B cell (primary cell): ENCODE results near the gene EXOC3L1. TPM values are rescaled to one million over a fixed set of nuclear protein-coding genes. Genes with fewer than 3 reads are reported as not detected.

ENCODE experiments used
- ATAC-seq: fragments of 200-7000 bp; cut with Tn5 transposase; one replicate; pipeline ENCODE4 v1.10.0; 2021; ENCODE audit warnings: low read depth, mild to moderate bottlenecking, moderate number of reproducible peaks, moderate library complexity
- CTCF ChIA-PET: fragments of 350-600 bp; sonication (Branson Sonifier 250); formaldehyde crosslinking; loops from one replicate; lab custom pipeline; 2021; ENCODE audit warnings: antibody characterized with exemption, inconsistent platforms; lab: Charles Lee
- POLR2A ChIA-PET: fragments of 350-600 bp; sonication (Branson Sonifier 250); formaldehyde crosslinking; loops from one replicate; lab custom pipeline; 2021; ENCODE audit warnings: antibody characterized with exemption; lab: Charles Lee
- DNase-seq: peaks from one replicate; pipeline ENCODE4 v3.0.0; 2013
- H2AFZ ChIP-seq: 2 replicates; pipeline ENCODE4 v1.6.1; 2012; ENCODE audit warnings: mild to moderate bottlenecking, low read depth, low read length; ENCODE audit not compliant: insufficient read depth, poor library complexity, severe bottlenecking
- H3K27ac ChIP-seq, 2 donors: 1 replicate in 1 of 2; 2 replicates in 1 of 2; pipeline ENCODE4 v1.5.1; 2012 to 2013; ENCODE audit warnings: low read length in 2 of 2, mild to moderate bottlenecking in 2 of 2, moderate library complexity in 1 of 2
- H3K27me3 ChIP-seq, 4 experiments: fragments of 200-600 bp in 1 of 4; sonication (generic) in 1 of 4; replicated peaks in 1 of 4; 1 replicate in 2 of 4; 2 replicates in 2 of 4; pipeline versions ENCODE4 v1.6.1 to v1.7.0; 2013 to 2016; ENCODE audit warnings: low read length in 3 of 4, mild to moderate bottlenecking in 2 of 4, mixed read lengths in 1 of 4, moderate library complexity in 1 of 4; ENCODE audit not compliant: insufficient read depth in 4 of 4, control insufficient read depth in 3 of 4; ENCODE audit errors: control extremely low read depth in 1 of 4
- H3K36me3 ChIP-seq, 2 experiments: replicated peaks in 1 of 2; 1 replicate in 1 of 2; 2 replicates in 1 of 2; pipeline versions ENCODE4 v1.6.1 to v1.7.1; 2013; ENCODE audit warnings: low read length in 1 of 2; ENCODE audit not compliant: insufficient read depth in 2 of 2, control insufficient read depth in 1 of 2; ENCODE audit errors: control extremely low read depth in 1 of 2, extremely low read depth in 1 of 2
- H3K4me1 ChIP-seq, 2 donors: fragments of 200-600 bp in 1 of 2; sonication (generic) in 1 of 2; 1 replicate in 1 of 2; 2 replicates in 1 of 2; pipeline versions ENCODE4 v1.5.1 to v1.6.1; 2013 to 2017; ENCODE audit warnings: low read length in 2 of 2; ENCODE audit not compliant: control insufficient read depth in 2 of 2, insufficient read depth in 2 of 2
- H3K4me2 ChIP-seq: replicated peaks from 2 replicates; pipeline ENCODE3; 2012; ENCODE audit warnings: mild to moderate bottlenecking, low read depth, low read length; ENCODE audit not compliant: poor library complexity, severe bottlenecking
- H3K4me3 ChIP-seq, 5 experiments: fragments of 200-600 bp in 1 of 5; sonication (generic) in 1 of 5; 1 replicate in 3 of 5; 2 replicates in 2 of 5; pipeline versions ENCODE4 v1.5.1 to v1.7.0; 2011 to 2016; ENCODE audit warnings: low read length in 4 of 5, mild to moderate bottlenecking in 4 of 5, low read depth in 2 of 5, control low read depth in 1 of 5, moderate library complexity in 1 of 5; ENCODE audit not compliant: insufficient read depth in 1 of 5; ENCODE audit errors: control extremely low read depth in 1 of 5, extremely low read depth in 1 of 5
- H3K79me2 ChIP-seq: fragments of 200-600 bp; sonication (generic); one replicate; pipeline ENCODE4 v1.6.0; 2016; ENCODE audit warnings: low read length; ENCODE audit not compliant: control insufficient read depth, insufficient read depth
- H3K9ac ChIP-seq: fragments of 200-600 bp; sonication (generic); 2 replicates; pipeline ENCODE4 v1.6.1; 2017; ENCODE audit warnings: mild to moderate bottlenecking, low read length, moderate library complexity
- H3K9me3 ChIP-seq, 3 donors: one replicate each; pipeline versions ENCODE4 v1.6.1 to v1.7.1; 2013; ENCODE audit warnings: low read length in 2 of 3; ENCODE audit not compliant: control insufficient read depth in 2 of 3, insufficient read depth in 1 of 3; ENCODE audit errors: control extremely low read depth in 1 of 3
- H4K20me1 ChIP-seq: 2 replicates; pipeline ENCODE4 v1.6.0; 2012; ENCODE audit warnings: mild to moderate bottlenecking, low read length; ENCODE audit not compliant: insufficient read depth, control insufficient read depth, poor library complexity, severe bottlenecking
- H3K27ac Mint-ChIP-seq: one replicate; pipeline ENCODE4 v1.8.0; 2021; ENCODE audit warnings: mixed read lengths
- H3K27me3 Mint-ChIP-seq: one replicate; pipeline ENCODE4 v1.8.0; 2021; ENCODE audit warnings: mixed read lengths
- H3K4me1 Mint-ChIP-seq: one replicate; pipeline ENCODE4 v1.8.0; 2021; ENCODE audit warnings: mixed read lengths
- H3K4me3 Mint-ChIP-seq: one replicate; pipeline ENCODE4 v1.8.0; 2021; ENCODE audit warnings: mixed read lengths
- H3K9me3 Mint-ChIP-seq: one replicate; pipeline ENCODE4 v1.8.0; 2022; ENCODE audit warnings: mixed read lengths; ENCODE audit not compliant: insufficient read depth
- CTCF ChIP-seq: fragments of 200-600 bp; IDR thresholded peaks from one replicate; pipeline ENCODE4 v1.8.0; 2022; ENCODE audit warnings: antibody characterized with exemption, mild to moderate bottlenecking
- EZH2 ChIP-seq: IDR thresholded peaks from 2 replicates; pipeline ENCODE4 v1.6.1; 2012; ENCODE audit warnings: borderline replicate concordance, low read depth, mild to moderate bottlenecking, moderate library complexity, low read length; ENCODE audit not compliant: insufficient read depth, poor library complexity, severe bottlenecking
- WGBS: methylation state at CpG from one replicate; pipeline ENCODE4 v1.1.5; 2013; ENCODE audit warnings: missing lambda C conversion rate; ENCODE audit not compliant: insufficient coverage; 5-methylcytosine and 5-hydroxymethylcytosine counted together
- intact Hi-C: fragments of 100-400 bp; cut with micrococcal nuclease; formaldehyde crosslinking; loops from one replicate; pipeline ENCODE4 v1.10.0; 2022
- polyA plus RNA-seq: library from polyadenylated mRNA; depleted of rRNA; stranded (reverse); fragments of >200 nt; gene quantifications from 2 replicates; pipeline ENCODE4 v1.2.3, GENCODE V29; 2012
- total RNA-seq, 2 donors: library from RNA; stranded (reverse); fragments of 120-200 nt in 1 of 2; gene quantifications; 1 replicate in 1 of 2; 2 replicates in 1 of 2; pipeline versions ENCODE4 v1.2.3 to v1.2.4, GENCODE V29; 2013 to 2022

The EXOC3L1 gene
- total and polyA plus RNA-seq, 2 donors (not counting 1 experiment from before 2014, with no cell fraction given) = not detected

GRCh38 chr16:67184453-67184994, 5.4 kb downstream of the EXOC3L1 start:
- TF ChIP-seq EZH2 (no peak), CTCF (no peak)
- Mint-ChIP-seq H3K27ac (peak overlapping the region; percentile 50), H3K4me1 (peaks cover 13% of the 10 kb centered on the region), H3K9me3 (no peaks in the 10 kb centered on the region), H3K27me3 (peaks cover 11% of the 10 kb centered on the region), H3K4me3 (peak overlapping the region; percentile 93)
- Histone ChIP-seq H3K27me3 (peaks cover 0 to 34% (median 6%) of the 10 kb centered on the region in 4 experiments), H2AFZ (peak overlapping the region; percentile 88), H3K9ac (peak overlapping the region; percentile 86), H3K27ac (no peak overlapping the region), H3K9me3 (peaks cover 0 to 3% (median 0%) of the 10 kb centered on the region in 3 donors), H3K4me1 (peaks cover 20 to 22% of the 10 kb centered on the region in 2 donors), H3K79me2 (no peaks in the 10 kb centered on the region), H3K4me3 (peak overlapping the region in 4 of 5 experiments; percentile 66 to 95 (median 72)), H3K36me3 (no peaks in the 10 kb centered on the region), H3K4me2 (peak overlapping the region; percentile 99), H4K20me1 (no peaks in the 10 kb centered on the region)
- ChIA-PET POLR2A (interaction anchor here (0.6 kb wide), 1 partner anchor 57 kb away, joined by 3 read pairs; no protein-coding TSS in a partner anchor), CTCF (interaction anchor here (0.7 to 2.5 kb wide), 25 partner anchors 8 to 240 kb away, joined by 3 to 27 read pairs (median 5); partner anchors contain the start of genes FBXL8, FHOD1, NOL3 and SLC9A5)
- no peak for ATAC-seq
- intact Hi-C loops = loop anchor here (1.0 to 2.0 kb wide), 3 partner anchors 62 to 237 kb away; partner anchors contain the start of genes FHOD1 and PHAF1
- DNase-seq = no peak
- WGBS = 12% methylated on average over 54 of the region's 59 CpGs
